ENCODE data around the gene AKTIP.
"Not testable (repeated sequence)": the region's sequence is repeated elsewhere in the genome, so short reads cannot be mapped to it uniquely, and the experiment has no call there.

AKTIP gene

DNA sequence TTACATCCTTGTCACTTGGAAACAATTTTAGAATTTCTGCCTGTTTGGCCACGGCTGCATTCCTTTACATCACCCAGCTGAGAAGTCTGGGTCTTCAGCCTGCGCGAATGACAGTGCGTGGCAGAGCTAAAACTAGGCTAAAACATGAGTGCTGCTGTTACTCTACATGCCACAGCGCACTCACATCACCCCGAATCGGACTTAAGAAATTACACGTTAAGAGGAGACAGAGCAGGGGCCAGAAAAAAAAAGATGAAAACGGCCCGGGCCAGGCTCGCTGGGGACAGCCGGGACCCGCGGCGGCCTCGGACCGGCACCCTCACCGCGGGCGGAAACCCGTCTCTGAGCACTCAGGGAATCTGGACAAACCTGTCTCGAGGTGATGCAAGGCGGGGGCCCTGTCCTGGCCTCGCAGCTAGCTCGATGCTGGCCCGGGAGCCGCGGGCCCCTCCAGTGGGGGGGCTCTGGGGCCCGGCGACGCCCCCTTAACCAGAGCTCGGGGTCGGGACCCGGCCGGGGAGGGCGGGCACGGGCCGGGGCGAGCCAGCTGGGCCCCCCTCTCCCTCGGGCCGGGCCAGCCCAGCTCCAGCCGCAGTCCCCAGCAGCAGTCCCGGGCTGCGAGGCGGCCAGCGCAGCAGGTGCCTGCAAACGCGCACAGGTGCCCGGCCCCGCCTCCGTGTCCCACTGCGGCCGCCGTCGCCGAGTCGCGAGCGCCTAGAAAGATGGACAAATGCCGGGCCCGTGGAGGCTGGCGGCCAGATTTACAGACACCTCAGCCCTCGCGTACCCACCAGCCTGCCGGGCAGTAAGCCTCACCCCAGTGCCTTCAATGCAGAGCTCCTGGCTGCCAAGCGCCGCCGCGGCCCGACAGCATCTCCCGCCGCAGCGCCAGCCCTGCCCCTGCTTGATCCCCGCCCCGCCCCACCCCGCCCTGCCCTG is at the start of gene AKTIP:
Gene AKTIP (minus strand): TSS at position 879 of the 939 bp plus-strand sequence. CDS start 2,950 bp downstream, outside the sequence.
- no peak for DNase-seq

DNA sequence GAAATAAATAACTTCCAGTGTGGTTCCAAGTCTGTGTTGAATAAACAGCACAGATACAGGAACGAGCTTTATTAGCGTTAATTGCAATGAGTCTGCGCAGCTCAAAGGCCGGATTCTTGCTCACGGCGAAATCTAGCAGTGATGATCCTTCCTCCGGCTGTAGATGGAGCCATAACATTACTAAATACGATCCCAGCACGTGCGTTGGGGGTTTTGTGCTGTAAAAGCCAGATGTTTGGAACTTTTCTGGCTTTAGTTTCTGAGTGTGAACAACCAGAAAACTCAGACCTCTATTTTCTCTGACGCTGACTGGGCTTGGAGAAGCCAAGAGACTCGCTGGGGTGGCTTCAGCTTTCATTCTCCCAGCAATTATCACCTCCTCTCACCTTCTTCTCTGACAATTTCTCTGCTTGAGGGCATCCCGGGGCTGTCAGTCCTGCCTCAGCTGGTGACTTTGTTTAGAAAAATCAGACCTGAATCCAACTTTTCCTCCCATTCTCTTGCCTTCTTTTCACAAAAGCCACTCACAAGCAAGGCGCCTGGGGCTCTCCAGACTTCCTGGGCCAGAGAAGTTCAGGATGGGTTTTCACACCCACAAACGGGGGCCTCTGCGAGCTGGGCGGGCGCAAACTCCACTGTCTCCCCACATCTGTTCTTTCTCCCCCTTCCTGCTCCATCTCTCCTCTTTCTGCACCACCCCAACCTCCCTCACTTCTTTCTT is 47.1 kb upstream of the AKTIP start:
- DNase-seq: peak; percentile 20

- no peak for DNase-seq
Observed at GRCh38 chr16:53546988-53547391, 44.0 kb upstream of the AKTIP start.

DNA sequence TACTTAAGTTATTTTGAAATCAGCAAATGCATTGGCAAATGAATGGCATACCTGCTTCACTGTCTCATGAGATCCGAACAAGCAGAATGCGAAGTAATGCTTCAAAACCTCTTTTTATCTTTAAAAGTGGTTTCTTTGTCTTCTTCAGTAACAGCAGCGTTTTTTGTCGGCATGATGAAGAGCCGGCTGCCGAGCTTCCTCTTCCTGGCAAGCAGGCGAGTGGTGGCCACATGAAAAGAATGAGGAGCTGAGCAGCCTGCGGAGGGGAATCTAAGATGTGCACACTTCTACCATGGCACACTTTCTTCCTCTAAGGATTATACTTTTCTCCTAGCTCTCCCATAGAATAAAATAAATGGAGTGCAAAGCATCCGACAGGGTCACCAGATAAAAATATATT is 42.4 kb upstream of the AKTIP start:
- no peak for DNase-seq

DNA sequence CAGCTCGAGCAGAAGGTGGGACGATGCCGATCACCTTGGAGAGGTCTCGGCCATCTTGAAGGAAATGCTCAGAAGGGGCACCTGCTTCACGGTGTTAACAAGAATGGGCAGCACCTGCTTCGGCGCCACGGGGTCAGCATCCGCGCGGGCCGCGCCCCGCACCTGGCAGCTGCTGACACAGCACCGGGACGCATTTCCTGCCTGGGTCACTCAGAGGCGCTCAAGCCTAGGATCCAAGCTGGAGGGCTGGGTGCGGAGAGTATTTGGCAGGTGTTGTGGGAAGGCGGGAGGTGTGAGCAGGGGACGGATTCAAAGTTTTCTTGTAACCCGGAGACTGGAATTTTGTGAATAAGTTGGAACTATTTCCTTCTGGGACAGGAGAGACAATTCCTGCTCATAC is 39.3 kb upstream of the AKTIP start:
- no peak for DNase-seq

GRCh38 chr16:53541326-53541725 is 38.3 kb upstream of the AKTIP start:
- DNase-seq: no peak

- DNase-seq: not testable (repeated sequence)
Observed at GRCh38 chr16:53539759-53540718, 37.0 kb upstream of the AKTIP start.

DNA sequence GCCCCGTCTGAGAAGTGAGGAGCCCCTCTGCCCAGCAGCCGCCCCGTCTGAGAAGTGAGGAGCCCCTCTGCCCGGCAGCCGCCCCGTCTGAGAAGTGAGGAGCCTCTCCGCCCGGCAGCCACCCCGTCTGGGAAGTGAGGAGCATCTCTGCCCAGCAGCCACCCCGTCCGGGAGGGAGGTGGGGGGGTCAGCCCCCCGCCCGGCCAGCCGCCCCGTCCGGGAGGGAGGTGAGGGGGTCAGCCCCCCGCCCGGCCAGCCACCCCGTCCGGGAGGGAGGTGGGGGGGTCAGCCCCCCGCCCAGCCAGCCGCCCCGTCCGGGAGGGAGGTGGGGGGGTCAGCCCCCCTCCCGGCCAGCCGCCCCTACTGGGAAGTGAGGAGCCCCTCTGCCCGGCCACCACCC is 36.3 kb upstream of the AKTIP start:
- not testable (repeated sequence) for DNase-seq

DNA sequence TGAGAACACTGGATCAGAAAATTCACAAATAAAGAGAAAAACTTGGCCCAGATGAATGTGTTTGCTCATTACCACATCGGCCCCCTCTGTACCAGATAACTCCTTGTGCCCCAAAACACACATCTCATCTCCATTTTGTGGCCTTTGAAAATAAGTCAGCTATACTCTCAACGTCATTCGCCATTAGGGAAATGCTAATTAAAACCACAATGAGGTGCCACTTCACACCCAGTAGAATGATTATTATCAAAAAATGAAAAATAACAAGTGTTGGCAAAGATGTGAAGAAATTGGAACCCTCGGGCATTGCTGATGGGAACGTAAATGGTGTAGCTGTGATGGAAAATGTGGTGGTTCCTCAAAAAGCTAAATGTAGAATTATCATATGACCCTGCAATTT is 34.6 kb upstream of the AKTIP start:
- DNase-seq: no peak

DNA sequence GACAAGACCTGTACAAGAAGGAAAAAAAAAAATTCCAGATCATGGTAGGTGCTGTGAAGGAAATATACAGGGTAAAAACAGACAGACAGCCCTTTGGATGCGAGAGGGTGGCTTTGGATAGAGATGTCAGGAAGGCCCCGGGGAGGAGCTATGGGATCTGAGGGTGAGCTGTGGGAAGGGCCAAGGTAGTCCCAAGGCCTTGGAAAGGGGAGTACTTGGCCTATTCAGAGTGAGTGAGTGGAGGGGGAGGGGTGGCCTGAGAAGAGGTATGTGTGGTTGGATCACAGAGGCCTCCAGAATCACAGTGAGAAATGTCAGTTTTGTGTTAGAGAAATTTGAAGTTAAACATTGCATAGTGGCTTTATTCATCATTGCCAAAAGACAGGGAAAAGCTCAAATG is 31.2 kb upstream of the AKTIP start:
- DNase-seq: no peak

DNA sequence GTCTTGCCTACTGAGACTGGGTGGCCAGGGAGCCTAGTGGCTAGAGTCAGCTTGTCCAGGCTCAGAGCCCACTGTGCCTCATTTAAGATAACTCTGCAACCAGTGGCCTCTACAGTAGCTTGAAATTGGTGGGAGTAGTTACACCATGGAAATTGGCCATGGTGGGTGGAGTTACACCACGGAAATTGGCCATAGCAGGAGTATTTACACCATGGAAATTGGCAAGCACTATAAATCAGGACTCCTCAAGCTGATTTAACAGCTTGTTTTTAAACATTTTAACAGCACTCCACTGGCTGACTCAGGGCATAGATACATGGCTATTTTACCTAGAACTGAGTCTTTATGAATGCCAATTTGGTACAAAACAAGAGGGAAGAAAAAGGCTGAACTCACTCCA is 27.7 kb upstream of the AKTIP start:
- no peak for DNase-seq

- no peak for DNase-seq
Observed at GRCh38 chr16:53530046-53530445, 27.0 kb upstream of the AKTIP start.

GRCh38 chr16:53529513-53529912 is 26.5 kb upstream of the AKTIP start:
- no peak for DNase-seq

- DNase-seq: no peak
Observed at GRCh38 chr16:53528797-53529196, 25.8 kb upstream of the AKTIP start.

- DNase-seq: no peak
Observed at GRCh38 chr16:53523971-53524548, 21.1 kb upstream of the AKTIP start.

DNA sequence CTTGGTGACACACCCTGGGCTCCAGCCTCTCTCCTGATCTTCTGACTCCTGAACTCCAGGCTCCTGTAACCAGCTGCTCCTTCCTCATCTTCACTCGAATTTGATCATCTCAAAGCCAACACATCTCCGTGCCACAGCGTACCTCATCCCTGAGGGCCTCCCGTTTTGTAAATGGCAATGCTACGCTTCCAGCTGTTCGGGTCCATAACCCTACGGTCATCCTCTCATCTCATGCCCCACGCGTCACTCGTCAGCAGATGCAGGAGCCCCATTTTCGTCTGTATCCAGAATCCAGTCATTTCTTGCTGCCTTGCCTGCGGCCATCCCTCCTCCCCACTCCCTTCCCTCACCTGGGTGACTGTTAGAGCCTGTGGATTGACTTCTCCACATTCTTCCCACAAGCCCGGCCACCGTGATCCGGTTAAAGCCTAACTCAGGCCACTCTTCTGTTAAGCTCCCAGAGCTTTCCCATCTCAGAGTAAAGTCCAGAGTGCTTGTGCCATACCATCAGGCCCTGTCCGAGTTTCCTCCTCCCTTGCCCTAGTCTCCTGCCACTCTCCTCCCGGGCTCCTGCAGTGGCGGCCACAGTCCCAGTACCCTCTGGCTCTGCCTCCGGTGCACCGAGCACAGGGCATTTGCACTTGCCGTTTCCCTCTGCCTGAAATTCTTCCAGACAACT is 20.3 kb upstream of the AKTIP start:
- DNase-seq: no peak

GRCh38 chr16:53519417-53520091 is 16.5 kb upstream of the AKTIP start:
- no peak for DNase-seq

DNA sequence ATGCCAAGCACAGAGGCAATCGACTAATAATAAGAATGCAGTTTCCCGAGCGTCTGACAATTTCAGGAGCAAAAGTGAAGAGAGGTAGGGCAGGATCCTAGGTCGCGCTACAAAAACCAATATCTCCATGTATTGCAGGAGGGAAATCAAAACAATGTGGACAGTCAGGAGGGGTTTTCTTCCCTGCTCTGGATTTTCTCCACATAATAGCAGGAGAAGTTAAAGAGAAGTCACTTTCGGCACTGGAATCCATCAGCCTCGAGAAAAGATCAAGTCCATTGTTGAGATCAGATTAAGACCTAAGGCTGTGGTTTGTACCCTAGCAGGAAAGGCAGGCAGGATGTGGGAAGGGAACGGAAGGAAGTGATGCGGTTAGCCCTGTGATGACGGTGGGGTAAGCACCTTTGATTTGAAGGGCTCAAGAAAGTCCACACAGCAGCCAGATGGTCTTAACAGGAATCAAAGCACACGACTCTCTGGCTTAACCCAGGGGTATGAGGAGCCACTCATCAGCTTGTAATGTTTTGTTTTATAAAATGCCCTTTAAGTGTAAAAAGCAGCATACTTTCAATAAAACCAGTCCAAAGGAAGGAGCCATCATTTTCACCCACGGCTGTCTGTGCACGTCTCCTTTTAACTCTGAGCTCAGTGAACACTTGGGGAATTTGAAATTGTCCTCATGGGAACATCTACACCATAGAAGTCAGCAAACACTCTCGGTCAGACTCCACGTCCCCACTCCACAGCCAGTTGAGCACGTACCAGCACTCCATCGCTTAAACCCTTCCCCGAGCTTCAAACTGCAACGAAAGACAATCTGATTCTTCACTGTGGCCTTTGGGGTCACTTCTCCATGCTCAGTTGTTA is 15.8 kb upstream of the AKTIP start:
- no peak for DNase-seq

DNA sequence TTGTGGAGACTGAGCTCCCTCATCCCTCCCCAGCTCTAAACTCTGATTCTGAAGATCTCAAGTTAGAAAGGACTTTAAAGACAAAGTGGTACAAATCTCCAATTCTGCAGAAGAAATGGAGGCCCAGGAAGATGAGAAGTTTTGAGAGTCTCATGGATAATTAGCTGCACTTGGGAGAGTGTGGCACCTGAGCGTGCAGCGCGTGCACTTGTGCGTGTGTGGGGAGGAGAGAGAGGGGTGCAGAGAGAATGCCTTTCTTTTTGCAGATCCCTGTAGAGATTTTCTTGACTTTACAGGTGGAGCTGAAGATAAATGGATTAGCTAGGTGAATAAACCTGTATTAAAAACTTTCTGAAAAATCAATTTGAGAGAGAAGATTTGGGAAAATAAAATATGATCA is 14.8 kb upstream of the AKTIP start:
- no peak for DNase-seq

DNA sequence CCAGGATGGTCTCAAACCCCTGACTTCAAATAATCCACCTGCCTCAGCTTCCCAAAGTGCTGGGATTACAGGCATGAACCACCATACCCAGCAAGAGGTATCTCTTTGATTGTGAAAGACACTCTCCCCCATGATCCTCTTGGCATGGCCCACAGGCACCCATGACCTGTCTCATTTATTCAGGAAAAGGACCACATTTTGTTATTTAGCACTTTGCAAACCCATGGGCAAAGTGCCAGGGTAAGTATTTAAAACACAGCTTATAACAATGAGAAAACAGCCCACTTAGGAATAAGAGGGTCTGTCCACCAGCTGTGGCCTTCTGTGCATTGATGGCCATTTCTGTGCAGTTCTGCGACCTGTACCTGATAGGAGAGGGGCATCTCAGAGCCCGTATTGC is 12.8 kb upstream of the AKTIP start:
- DNase-seq: no peak
